ENCODE measurements around the gene NEK7.

DNA sequence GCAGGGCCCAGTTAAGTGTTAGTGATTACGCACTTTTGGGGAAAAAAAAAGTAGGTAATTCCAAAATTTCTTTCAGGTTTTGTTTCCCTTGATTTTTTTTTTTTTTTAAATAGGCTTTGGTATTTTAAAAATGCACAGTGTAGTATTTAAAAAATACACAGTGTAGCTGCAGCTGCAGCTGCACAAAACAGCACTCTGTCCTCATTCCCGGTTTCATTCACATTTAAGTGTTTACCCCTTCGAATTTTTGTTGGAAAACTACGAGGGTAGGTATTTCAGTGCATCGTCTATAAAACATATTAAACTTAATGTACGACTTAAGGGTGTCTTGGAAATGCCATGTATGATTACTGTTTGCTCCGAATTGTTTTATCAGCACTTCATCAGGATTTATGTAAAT is 3.4 kb downstream of the NEK7 start:
- TF ChIP-seq, protein P1, sequence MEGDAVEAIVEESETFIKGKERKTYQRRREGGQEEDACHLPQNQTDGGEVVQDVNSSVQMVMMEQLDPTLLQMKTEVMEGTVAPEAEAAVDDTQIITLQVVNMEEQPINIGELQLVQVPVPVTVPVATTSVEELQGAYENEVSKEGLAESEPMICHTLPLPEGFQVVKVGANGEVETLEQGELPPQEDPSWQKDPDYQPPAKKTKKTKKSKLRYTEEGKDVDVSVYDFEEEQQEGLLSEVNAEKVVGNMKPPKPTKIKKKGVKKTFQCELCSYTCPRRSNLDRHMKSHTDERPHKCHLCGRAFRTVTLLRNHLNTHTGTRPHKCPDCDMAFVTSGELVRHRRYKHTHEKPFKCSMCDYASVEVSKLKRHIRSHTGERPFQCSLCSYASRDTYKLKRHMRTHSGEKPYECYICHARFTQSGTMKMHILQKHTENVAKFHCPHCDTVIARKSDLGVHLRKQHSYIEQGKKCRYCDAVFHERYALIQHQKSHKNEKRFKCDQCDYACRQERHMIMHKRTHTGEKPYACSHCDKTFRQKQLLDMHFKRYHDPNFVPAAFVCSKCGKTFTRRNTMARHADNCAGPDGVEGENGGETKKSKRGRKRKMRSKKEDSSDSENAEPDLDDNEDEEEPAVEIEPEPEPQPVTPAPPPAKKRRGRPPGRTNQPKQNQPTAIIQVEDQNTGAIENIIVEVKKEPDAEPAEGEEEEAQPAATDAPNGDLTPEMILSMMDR (conservative IDR thresholded peaks at IDR 0.05; ENCODE audit: low read depth, low read length), result no peak
- no peak for TF ChIP-seq POLR2A (IDR thresholded peaks at IDR 0.05; ENCODE audit: low read depth, low read length)
- no peak for TF ChIP-seq CEBPB (IDR thresholded peaks at IDR 0.05; ENCODE audit: low read depth, low read length)
- TF ChIP-seq MXI1 (IDR thresholded peaks at IDR 0.05; ENCODE audit: borderline replicate concordance, low read depth, low read length), result no peak
- no peak for TF ChIP-seq SMC3 (IDR thresholded peaks at IDR 0.05; ENCODE audit: low read depth, low read length)
- no peak for TF ChIP-seq RAD21 (IDR thresholded peaks at IDR 0.05; ENCODE audit: low read length)
